GM18870 (cell line): ENCODE measurements around the gene RPS21.
"Not testable (repeated sequence)": the region's sequence is repeated elsewhere in the genome, so short reads cannot be mapped to it uniquely, and the experiment has no call there.

Source experiments
- ATAC-seq: cut with Tn5 transposase; IDR thresholded peaks from one replicate; pipeline ENCODE4 v1.9.1; 2021; ENCODE audit warnings: moderate library complexity; ENCODE audit not compliant: unreplicated experiment

Gene RPS21

DNA sequence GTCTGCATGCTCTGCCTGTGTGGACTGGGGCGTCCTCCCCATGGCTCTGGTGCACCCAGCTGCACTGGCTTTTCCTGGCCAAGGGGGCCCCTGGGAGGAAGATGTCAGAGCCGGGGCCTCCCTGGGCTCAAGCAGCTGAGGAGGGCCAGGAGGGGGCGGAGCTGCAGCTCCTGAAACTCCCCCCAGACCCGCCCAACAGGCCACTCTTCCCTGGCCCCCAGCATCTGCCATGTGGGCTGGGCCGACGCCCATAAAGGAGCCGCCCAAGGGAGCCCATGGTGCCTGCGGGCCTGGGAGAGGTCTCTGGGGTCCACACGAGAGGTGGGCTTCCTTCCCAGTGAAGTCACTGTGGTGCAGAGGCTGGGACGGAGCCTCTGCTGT is 36.4 kb downstream of the RPS21 start:
- ATAC-seq, result no peak

- ATAC-seq, result no peak
Observed at GRCh38 chr20:62424249-62425107, 37.6 kb downstream of the RPS21 start.

DNA sequence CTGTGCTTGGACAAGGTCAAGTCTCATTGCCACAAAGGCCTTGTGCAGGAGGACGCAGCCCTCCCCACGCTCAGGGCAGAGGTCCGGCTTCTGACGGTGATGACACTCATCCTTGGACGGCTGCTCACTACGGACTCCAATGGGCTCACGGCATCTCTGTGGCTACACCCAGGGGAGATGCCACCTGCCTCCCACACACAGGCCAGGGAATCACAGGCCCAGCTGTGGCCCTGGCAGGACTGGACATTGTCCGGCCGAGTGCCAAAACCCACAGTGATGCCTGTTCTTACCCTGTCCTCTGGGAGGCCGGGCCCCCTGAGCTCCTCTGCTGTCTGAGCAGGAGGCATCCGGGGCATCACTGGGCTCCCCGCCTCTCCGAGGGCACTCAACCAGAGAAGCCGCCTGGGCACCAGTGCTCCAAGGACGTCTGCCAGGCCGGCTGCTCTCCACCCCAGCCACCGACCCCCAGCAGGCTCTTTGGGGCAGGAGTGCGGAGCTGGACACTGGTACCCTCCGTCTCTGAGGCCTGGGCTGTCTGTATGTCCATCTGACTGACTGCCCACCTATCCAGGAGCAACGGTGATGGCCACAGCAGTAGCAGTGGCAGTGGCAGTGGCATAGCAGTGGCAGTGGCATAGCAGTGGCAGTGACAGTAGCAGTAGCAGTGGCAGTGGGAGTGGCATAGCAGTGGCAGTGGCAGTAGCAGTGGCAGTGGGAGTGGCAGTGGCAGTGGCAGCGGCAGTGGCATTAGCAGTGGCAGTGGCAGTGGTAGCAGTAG is 38.6 kb downstream of the RPS21 start:
- ATAC-seq, result no peak

DNA sequence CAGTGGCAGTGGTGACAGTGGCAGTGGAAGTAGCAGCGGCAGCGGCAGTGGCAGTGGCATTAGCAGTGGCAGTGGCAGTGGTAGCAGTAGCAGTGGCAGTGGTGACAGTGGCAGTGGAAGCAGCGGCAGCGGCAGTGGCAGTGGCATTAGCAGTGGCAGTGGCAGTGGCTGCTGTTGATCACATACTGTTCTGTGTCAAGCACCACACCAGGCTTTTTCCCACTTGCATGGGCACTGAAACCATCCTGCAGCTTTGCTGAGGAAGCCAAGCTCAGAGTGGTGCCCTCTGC is 39.1 kb downstream of the RPS21 start:
- ATAC-seq, result not testable (repeated sequence)

GRCh38 chr20:62426699-62427131 is 39.8 kb downstream of the RPS21 start:
- ATAC-seq, result no peak

GRCh38 chr20:62427172-62428001 is 40.5 kb downstream of the RPS21 start, which contains the start of gene RBBP8NL:
Gene RBBP8NL, minus strand, starts transcription at chr20:62427539. Its CDS starts 7,892 bp downstream, at chr20:62419647.
- no peak for ATAC-seq

DNA sequence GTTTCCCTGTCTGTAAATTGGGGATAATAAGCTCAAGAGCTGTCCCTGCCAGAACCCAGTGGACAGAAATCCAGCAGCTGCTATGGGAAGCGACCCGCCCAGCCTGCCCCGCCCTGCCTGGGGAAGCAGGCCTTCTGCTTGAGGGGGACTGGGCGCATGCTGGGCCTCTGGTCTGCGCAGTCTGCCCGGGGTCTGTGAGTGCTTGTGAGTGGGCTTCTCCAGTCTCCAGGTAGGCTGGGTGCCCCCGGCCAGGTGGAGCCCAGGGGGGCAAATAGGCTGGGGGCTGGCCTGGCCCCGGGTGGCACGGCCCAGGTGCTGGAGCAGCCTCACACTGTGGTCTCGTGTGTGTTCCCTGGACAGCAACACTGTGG is 41.1 kb downstream of the RPS21 start:
- ATAC-seq, result no peak

DNA sequence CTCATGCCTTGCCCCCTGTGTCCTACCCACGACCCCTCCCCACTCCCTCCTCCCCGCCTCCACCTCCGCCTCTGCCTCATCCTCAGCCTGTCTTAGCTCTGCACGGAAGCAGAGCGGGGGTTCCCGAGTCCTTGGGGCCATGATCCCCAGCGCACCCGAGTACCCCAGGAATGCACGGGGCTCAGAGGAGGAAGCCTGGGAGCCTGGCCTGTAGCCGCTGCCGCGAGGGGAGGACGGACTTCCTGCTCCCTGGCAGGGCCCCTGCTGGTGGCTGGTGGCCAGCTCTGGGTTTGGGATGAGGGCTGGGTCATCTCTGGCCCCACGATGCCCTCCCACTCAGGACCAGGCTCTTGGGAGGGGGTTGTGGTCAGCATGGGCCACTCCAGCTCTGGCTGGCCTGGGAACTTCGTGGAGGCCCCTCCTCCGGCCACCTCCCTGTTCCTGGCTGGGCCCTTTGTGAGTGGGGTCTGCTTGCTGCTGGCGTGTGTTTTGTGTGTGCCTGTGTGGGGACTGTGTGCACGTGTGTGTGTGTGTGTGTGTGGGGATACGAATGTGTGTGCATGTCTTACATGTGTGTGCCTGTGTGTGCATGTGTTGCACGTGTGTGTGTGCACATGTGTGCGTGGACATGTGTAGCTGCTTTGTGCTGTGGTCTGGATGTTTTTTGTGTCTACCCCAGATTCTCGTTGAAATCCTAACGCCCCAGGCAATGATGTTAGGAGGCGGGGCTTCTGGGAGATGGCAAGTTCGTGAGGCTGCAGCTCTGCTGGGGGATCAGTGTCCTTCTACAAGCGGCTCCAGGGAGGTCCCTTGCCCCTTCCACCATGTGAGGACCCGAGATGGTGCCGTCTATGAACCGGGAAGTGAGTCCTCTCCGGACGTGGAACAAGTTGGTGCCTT is 41.7 kb downstream of the RPS21 start:
- no peak for ATAC-seq

- ATAC-seq, result no peak
Observed at GRCh38 chr20:62429455-62430310, 42.8 kb downstream of the RPS21 start.

DNA sequence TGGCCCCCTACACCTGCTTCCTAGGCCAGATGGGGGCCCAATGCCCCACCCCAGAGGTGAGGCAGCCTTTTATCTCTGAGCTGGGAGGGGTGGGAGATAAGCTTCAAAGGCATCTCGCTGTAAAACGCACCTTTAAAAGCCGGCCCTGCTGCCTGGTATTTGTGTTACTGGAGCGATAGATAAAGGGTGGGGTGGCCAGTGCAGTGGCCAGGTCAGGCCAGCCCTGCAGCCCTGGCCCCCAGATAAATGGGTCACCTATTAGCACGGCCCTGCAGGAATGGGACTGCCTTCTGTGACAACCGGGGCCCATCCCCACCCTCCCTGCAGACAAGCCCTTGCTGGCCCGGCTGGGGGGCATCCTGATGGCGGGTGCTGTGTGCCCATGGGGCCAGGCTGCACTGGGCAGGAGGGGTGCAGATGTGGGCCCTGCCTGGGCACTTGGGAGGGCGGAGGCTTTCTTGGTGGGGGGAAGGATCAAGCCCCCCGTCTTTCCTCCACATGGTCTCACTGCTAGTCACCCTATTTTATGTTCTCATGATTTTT is 43.5 kb downstream of the RPS21 start:
- ATAC-seq, result no peak

DNA sequence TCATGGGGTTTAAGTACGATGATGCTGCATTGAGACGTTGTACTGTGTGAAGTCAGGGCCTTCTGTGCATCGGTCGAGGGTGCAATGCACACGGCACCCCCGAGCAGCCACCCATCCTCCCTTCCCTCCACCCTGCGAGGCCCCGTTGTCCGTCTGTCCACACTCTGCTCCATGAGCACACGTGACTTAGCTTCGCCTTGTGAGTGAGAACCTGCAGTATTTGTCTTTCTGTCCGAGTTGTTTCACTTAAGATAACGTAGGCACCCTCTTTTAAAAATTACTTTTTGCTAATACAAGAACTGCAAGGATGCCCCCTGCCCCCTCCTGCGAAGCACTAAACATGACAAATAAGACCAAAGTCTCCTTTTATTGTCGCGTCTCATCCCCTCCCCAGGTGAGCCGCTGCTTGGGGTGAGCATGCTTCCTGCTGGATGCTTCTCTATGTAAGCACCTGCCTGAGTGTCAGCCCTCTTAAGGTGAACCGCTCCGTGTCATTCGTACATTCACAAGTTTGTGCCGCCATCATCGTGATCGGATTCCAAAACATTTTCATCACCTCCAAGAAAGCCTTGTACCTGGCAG is 44.1 kb downstream of the RPS21 start:
- no peak for ATAC-seq

- ATAC-seq, result no peak
Observed at GRCh38 chr20:62433658-62434497, 47.0 kb downstream of the RPS21 start.

DNA sequence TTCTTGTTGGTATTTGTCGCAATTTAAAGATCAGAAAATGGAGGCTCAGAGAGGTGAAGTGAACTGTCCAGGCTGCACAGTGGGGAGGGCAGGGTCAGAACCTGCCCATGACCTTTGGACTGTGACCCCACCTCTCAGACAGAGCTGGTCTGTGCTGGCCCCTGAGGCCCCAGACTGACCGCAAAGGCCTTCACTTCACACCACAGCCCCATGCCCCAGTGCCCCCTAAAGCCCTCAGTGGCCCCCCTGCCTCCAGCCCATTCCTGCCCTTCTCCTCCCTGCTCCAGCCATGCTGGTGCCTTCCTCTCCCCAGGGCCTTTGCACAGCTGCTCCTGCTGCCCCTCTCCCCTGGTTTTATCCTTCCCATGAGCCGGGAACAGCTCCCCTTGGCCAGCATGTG is 49.8 kb downstream of the RPS21 start:
- no peak for ATAC-seq

DNA sequence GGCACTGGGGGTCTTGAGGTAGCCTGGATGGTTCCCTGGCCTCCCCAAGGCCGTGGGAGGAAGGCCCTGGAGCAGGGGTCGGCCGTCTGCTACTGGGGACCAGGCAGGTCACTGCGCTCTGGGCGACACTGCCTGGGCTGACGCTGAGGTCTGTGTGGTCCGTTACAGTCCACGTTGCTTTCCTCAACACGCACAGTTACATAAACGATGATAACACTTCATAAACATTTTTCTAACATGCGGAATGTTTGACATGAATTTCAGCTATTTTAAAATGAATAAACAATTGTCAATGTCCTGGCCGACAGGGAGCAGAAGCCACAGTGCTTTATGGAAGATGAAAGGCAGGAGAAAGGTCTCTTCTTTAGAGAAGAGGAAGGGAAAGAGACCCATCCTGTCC is 50.6 kb downstream of the RPS21 start:
- no peak for ATAC-seq

DNA sequence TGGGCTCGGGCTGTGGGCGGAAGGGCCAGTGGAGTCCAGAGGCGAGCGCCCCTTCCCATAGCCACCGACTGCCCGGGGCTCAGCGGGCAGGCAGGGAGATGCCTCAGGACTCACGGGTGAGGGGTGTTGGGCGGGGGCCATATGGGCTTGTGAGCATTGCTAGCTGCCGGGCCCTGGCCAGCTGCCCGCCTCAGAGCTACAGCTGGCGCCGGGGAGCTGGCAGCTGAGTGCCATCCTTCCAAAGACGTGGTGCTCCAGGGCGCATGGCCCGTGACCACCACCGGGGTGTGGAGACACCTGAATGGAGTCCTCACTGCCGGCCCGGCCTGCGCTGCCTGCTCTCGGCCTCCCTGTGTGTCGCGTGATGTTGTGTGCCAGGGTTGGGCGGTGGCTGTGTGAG is 51.0 kb downstream of the RPS21 start:
- no peak for ATAC-seq
